Fibroblast of the aortic adventitia (primary cell): Measurements from ENCODE around the gene ROBO2. TPM values are rescaled to one million over a fixed set of nuclear protein-coding genes. Genes with fewer than 3 reads are reported as not detected.

Experiments
- DNase-seq: peaks from one replicate; pipeline ENCODE4 v3.0.0-alpha.2; 2010; ENCODE audit warnings: low read depth
- H3K4me3 ChIP-seq: 2 replicates; pipeline ENCODE4 v1.5.1; 2011; ENCODE audit warnings: low read depth, mild to moderate bottlenecking, control low read depth, low read length, moderate library complexity
- total RNA-seq: library from RNA; depleted of rRNA; stranded (reverse); fragments of >200 nt; gene quantifications from 2 replicates; pipeline ENCODE4 v1.2.3, GENCODE V29; 2012; ENCODE audit warnings: low replicate concordance
- TF ChIP-seq, protein P1 (sequence below): IDR thresholded peaks from 2 replicates; pipeline ENCODE4 v1.5.1; 2011; ENCODE audit warnings: mild to moderate bottlenecking, low read length, control low read depth, inconsistent platforms; ENCODE audit not compliant: insufficient read depth

The ROBO2 gene
- total RNA-seq, 1 donor, result 1.2 TPM

DNA sequence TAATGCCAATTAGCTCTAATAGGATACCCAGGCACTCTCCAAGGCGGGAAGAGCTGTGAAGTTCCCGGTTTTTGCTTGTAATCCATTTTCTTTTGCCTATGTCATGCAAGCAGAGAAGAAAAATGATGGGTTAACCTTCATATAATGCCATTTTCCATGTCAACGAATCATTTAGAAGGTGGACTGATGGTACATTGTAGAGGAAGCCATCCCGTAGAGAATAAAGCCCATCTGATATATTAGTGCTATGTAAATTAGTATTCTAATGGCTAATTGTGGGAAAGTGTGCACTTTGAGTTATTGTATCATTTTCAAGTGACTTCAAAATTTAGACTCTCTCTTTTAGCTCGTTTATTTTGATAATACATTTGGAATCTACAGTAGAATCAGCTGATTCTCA lies 509.1 kb downstream of the ROBO2 start:
- no peak for DNase-seq
- H3K4me3 ChIP-seq, result no peak overlapping the region
- TF ChIP-seq, protein P1, sequence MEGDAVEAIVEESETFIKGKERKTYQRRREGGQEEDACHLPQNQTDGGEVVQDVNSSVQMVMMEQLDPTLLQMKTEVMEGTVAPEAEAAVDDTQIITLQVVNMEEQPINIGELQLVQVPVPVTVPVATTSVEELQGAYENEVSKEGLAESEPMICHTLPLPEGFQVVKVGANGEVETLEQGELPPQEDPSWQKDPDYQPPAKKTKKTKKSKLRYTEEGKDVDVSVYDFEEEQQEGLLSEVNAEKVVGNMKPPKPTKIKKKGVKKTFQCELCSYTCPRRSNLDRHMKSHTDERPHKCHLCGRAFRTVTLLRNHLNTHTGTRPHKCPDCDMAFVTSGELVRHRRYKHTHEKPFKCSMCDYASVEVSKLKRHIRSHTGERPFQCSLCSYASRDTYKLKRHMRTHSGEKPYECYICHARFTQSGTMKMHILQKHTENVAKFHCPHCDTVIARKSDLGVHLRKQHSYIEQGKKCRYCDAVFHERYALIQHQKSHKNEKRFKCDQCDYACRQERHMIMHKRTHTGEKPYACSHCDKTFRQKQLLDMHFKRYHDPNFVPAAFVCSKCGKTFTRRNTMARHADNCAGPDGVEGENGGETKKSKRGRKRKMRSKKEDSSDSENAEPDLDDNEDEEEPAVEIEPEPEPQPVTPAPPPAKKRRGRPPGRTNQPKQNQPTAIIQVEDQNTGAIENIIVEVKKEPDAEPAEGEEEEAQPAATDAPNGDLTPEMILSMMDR, result no peak

DNA sequence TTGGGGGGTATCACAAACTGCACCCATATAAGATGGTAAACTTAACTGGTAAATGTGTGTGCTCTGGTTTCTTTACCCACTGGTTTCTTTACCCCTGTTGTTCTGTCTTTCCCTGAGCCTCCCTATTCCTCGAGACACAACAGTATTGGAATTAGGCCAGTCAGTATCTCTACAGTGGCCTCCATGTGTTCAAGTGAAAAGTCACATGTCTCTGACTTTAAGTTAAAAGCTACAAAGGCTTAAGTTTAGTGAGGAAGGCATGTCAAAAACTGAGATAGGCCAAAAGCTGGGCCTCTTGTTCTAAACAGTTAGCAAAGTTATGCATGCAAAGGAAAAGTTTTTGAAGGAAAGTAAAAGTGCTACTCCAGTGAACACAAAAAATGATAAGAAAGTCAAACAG lies 513.3 kb downstream of the ROBO2 start:
- TF ChIP-seq, protein P1, result no peak
- no peak for DNase-seq
- no peak overlapping the region for H3K4me3 ChIP-seq

DNA sequence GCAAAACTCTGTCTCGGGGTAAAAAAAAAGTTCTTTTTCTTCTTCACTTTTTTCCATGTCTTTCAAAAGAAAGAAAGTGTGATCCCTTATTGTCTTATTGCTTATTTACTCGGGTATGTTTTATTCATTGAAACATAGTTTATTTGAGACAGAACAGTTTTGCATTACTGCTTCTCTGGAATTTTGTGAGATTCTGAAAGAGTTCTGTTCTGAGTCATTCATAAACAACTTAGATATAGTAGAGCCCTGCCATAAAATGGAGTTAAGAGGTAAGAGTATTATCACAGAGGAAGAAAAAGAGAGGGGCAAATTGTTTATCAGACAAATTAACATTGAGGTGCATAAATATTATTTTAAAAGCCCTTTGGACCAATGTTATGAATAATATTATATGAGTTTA lies 522.2 kb downstream of the ROBO2 start:
- no peak for DNase-seq
- H3K4me3 ChIP-seq, result no peak overlapping the region
- TF ChIP-seq, protein P1, result no peak

DNA sequence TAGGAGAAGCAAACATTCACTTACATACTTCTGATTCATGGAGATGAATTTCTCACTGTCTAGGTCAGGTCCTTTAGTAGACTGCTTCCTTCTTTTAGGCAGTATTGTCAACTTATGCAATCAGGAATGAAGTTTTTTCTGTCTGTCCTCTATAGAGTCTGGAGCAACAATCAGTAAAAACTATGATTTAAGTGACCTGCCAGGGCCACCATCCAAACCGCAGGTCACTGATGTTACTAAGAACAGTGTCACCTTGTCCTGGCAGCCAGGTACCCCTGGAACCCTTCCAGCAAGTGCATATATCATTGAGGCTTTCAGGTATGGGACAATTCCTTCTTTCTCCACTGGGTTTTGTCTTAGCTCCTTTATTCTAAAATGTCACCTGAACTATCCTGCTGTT lies 523.1 kb downstream of the ROBO2 start:
- H3K4me3 ChIP-seq, result no peak overlapping the region
- TF ChIP-seq, protein P1, result no peak
- no peak for DNase-seq

DNA sequence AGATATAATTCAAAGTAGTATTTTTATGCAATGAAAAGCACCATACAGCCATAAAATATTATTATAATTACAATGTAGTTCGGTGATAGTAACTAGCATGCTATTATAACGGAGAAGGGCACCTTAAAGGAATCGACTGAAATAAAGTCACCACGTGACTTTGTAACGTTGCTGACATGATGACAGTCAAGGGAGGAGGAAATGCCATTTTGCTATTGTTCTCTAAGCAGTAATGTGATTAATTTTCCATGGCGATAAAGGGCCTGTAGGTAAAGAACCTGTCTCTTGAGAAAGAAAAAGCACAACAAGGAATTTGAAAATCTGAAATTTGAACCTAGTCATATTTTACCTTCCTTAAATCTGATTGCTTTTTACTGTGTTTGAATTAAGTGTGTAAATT lies 526.2 kb downstream of the ROBO2 start:
- TF ChIP-seq, protein P1, result no peak
- no peak for DNase-seq
- no peak overlapping the region for H3K4me3 ChIP-seq

DNA sequence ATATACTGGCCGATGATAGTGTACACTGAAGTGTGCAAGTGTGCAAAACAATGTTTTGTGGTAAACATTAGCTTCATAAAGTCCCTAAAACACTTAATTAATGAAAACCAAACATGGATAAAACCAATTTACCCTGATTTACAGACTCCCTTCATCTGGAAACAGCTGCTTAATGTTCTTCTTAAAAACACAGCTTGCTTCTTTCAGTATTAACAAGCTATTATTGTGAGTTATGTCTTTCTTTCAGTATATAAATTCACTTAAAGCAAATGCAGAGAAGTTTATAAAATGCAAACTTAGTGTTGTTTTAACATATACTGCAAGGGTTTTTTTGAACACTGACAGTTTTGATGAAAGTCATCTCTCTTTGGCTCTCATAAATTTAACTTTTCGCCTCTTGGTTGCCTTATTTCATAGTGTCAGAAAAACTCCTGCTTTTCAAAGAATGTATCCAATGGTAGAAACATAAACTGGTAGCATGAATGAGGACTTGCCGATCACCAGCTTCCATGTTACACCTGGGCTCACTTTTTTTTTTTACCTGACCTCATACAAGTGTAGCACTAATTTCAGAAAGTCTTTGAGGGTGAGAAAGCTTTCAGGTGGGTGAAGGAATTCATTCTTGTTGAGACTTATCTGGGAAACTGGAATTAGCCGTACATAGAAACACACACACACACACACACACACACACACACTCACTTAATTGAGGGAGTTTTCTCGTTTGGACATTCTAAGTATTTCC lies 532.2 kb downstream of the ROBO2 start:
- TF ChIP-seq, protein P1, result no peak
- DNase-seq, result no peak
- H3K4me3 ChIP-seq, result no peak overlapping the region

DNA sequence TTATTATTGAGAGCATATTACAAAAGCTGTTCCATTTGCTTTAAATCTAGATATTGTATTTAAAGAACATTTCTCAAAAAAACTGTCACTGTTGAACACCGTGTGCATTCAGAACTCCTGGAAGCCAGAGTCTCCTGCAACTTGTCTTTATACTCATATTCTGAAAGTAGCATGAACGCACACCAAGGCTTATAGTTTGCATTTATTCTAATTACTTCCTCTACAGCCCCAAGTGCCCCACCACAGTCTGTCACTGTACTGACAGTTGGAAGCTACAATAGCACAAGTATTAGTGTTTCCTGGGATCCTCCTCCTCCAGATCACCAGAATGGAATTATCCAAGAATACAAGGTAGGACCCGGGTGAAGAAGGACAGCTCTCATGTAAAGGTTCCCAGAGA lies 537.4 kb downstream of the ROBO2 start:
- TF ChIP-seq, protein P1, result no peak
- no peak for DNase-seq
- no peak overlapping the region for H3K4me3 ChIP-seq
